Coronary artery (tissue), 2 donors: ENCODE data around the gene CDH6.

Source experiments
- DNase-seq: peaks from one replicate; pipeline ENCODE4 v3.0.0-alpha.2; 2017; ENCODE audit warnings: low spot score
- H3K27ac ChIP-seq, 2 donors: fragments of 200-600 bp; sonication (generic); one replicate each; pipeline ENCODE4 v1.5.1; 2016 to 2019
- H3K4me3 ChIP-seq: fragments of 200-600 bp; sonication (generic); 2 replicates; pipeline ENCODE4 v1.5.1; 2016; ENCODE audit warnings: mild to moderate bottlenecking, moderate library complexity
- CTCF ChIP-seq: fragments of 200-600 bp; sonication (generic); IDR thresholded peaks from one replicate; pipeline ENCODE4 v1.5.1; 2019; ENCODE audit warnings: antibody characterized with exemption

Gene CDH6

DNA sequence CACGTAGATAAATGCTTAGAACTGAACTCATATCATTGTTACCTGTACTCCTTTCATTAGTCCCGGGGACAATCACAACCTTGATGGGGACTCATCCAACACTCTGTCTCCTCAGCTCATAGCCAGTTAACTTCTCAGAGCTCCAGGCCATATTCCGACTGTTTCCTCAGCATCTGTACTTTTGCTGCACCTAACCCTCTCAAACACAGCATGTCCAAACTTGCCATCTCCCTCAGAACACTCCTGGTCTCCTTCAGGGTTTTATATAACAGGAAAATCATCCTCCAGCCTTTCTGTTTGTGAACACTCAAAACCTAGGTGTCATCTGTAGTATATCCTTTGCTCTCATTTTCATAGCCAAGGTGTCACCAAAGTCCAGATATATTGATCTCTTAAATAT lies 150.5 kb downstream of the CDH6 start:
- TF ChIP-seq CTCF, result no peak

DNA sequence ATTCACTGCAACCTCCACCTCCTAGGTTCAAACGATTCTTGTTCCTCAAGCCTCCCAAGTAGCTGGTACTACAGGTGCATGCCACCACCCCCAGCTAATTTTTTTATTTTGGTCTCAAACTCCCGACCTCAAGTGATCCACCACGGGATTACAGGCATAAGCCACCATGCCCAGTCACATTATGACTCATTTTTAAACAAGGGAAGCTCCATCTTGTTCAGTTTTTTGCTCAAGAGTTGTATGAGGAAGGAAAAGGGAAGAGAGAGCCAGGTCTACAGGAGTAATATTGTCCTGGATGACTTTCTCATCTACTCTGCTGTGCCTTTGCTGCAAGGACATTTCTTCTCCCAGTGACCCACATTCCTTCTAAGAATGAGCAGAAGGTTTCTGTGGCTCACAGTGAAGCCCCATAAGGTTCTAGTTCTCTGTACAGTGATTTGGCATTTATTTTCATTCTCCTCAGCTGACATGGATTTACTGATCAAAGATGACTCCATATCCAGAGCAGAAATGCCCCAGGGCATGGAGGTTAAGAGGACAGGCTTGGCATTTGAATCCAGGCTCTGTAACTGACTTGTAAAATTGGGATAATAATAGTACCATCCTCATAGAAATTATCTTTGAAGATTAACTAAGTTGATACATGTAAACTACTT lies 153.5 kb downstream of the CDH6 start:
- no peak for DNase-seq
- TF ChIP-seq CTCF, result no peak
- no peak overlapping the region for H3K27ac ChIP-seq
- H3K4me3 ChIP-seq, result no peak overlapping the region

More for the DNA sequence above, 150.5 kb downstream of the CDH6 start:
- no peak for DNase-seq
- no peak overlapping the region for H3K4me3 ChIP-seq
- no peak overlapping the region for H3K27ac ChIP-seq

DNA sequence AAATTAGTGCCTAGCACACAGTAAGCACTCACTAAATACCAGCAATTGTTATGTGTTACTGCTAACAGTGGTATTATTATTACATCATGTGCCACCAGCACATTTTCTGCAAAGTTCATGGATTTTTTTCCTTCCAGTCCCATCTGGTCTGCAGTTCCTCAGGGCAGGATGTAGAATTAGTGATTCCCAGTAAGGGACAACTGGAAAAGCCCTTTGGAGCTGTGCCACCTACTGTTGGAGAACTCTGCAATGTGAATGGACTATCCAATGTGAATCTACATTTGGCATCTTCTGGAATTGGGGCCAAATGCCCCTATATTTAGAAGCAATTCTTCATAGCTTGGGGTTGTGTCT lies 154.0 kb downstream of the CDH6 start:
- DNase-seq, result no peak

GRCh38 chr5:31350395-31350794 lies 156.9 kb downstream of the CDH6 start:
- TF ChIP-seq CTCF, result no peak
- DNase-seq, result no peak
- no peak overlapping the region for H3K27ac ChIP-seq
- H3K4me3 ChIP-seq, result no peak overlapping the region

More for the DNA sequence above, 154.0 kb downstream of the CDH6 start:
- no peak for TF ChIP-seq CTCF
- no peak overlapping the region for H3K27ac ChIP-seq
- H3K4me3 ChIP-seq, result no peak overlapping the region

DNA sequence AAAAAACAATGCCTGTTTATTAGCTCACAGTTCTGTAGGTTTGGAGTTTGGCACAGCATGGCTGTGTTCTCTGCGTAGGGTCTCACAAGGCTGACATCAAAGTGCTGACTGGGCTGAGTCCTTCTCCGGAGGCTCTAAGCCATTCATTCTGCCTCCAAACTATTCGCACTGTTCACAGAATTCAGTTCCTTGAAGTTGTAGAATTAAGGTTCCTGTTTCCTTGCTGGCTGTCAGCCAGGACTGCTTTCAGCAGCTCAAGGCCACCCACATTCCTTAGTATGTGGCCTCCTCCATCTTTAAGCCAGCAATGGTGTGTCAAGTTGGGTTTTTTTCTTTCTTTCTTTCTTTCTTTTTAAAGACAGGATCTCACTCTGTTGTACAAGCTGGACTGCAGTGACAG lies 161.9 kb downstream of the CDH6 start:
- no peak for TF ChIP-seq CTCF
- Histone ChIP-seq H3K27ac (no peak overlapping the region), H3K4me3 (no peak overlapping the region)
- DNase-seq, result no peak

DNA sequence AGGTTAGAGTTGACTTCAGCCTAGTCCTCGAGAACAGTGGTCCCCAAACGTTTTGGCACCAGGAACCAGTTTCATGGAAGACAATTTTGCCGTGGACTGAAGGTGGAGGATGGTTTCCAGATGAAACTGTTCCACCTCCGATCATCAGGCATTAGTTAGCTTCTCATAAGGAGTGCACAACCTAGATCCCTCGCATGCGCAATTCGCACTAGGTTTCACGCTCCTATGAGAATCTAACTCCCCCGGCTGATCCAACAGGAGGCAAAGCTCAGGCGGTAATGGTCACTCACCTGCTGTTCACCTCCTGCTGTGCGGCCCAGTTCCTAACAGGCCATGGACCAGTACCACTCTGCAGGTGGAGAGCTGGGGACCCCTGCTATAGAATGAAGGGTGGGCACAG lies 163.6 kb downstream of the CDH6 start:
- TF ChIP-seq CTCF, result no peak
- Histone ChIP-seq H3K27ac (no peak overlapping the region), H3K4me3 (no peak overlapping the region)
- no peak for DNase-seq

- no peak for DNase-seq
- no peak overlapping the region for H3K27ac ChIP-seq
- H3K4me3 ChIP-seq, result no peak overlapping the region
- no peak for TF ChIP-seq CTCF
Measured at GRCh38 chr5:31359839-31360238, 166.4 kb downstream of the CDH6 start.
